Spleen (tissue), 3 donors: ENCODE data around the gene SPG7.

Source experiments
- POLR2A ChIP-seq, 3 donors: fragments of 450-650 bp; IDR thresholded peaks; one replicate each; pipeline ENCODE4 v1.5.1; 2017; ENCODE audit warnings: antibody characterized with exemption in 3 of 3, mild to moderate bottlenecking in 1 of 3
- POLR2AphosphoS5 ChIP-seq, 3 donors: sonication (generic); formaldehyde crosslinking; IDR thresholded peaks; one replicate each; pipeline ENCODE4 v1.5.1; 2017; ENCODE audit warnings: antibody characterized with exemption in 3 of 3

DNA sequence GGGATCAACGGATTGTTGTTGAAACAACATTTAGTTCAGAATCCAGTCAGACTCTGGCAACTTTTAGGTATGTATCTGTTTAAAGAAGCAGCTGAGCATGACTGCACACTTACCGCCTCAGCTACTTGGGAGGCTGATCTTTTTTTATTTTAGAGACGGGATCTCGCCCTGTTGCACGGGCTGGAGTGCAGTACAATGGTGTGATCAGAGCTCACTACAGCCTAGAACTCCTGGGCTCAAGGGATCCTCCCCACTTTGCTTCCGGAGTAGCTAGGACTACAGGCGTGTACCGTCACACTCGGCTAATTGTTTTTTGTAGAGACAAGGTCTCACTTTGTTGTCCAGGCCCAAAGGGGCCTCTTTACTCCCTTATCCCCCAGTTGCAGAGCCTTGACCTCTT lies 2.3 kb downstream of the SPG7 start:
- TF ChIP-seq POLR2AphosphoS5 (IDR thresholded peaks at IDR 0.05) = no peak
- no peak for TF ChIP-seq POLR2A (IDR thresholded peaks at IDR 0.05)
